ENCODE results near the gene RNPC3. TPM values are rescaled to one million over a fixed set of nuclear protein-coding genes. Genes with fewer than 3 reads are reported as not detected.
"Not testable (repeated sequence)": the region's sequence is repeated elsewhere in the genome, so short reads cannot be mapped to it uniquely, and the experiment has no call there.

RNPC3 gene
- total and polyA plus RNA-seq, 2 experiments from 2014 or later = 13.4 to 38.2 TPM

- not testable (repeated sequence) for H3K4me1 Mint-ChIP-seq; H2AFZ ChIP-seq; H3K36me3 ChIP-seq (ENCODE audit: insufficient read depth); H3K27me3 ChIP-seq (ENCODE audit: insufficient read depth); H3K9me3 Mint-ChIP-seq; H3F3A ChIP-seq (replicated peaks; ENCODE audit: low read depth); H3K4me3 ChIP-seq; H3K36me3 Mint-ChIP-seq (ENCODE audit: low read depth); H3K4me2 ChIP-seq; H3K27ac Mint-ChIP-seq; ATAC-seq; H3K27ac ChIP-seq (ENCODE audit: low read depth); H3K9me2 ChIP-seq (ENCODE audit: insufficient read depth); H3K27me3 Mint-ChIP-seq (ENCODE audit: insufficient read depth, low read depth, poor library complexity); H3K4me3 Mint-ChIP-seq; H3K79me2 ChIP-seq (replicated peaks; ENCODE audit: insufficient read depth); DNase-seq (ENCODE audit: low spot score); H4K20me1 ChIP-seq (replicated peaks; ENCODE audit: insufficient read depth); H3K4me1 ChIP-seq (ENCODE audit: insufficient read depth)
Measured at GRCh38 chr1:103561124-103561523, 35.6 kb downstream of the RNPC3 start.

GRCh38 chr1:103561643-103562395 lies 36.3 kb downstream of the RNPC3 start:
- no peaks in the 10 kb centered on the region for H3K9me3 Mint-ChIP-seq
- Histone ChIP-seq H3K4me2 (no peak overlapping the region), H2AFZ (no peak overlapping the region), H4K20me1 (replicated peaks; ENCODE audit: insufficient read depth) (no peaks in the 10 kb centered on the region; the same call in 1 of the 2 replicates), H3F3A (replicated peaks; ENCODE audit: low read depth) (no peaks in the 10 kb centered on the region), H3K27ac (ENCODE audit: low read depth) (no peak overlapping the region), H3K4me3 (no peak overlapping the region), H3K9me2 (ENCODE audit: insufficient read depth) (no peaks in the 10 kb centered on the region), H3K27me3 (ENCODE audit: insufficient read depth) (no peaks in the 10 kb centered on the region), H3K79me2 (replicated peaks; ENCODE audit: insufficient read depth) (no peaks in the 10 kb centered on the region), H3K36me3 (ENCODE audit: insufficient read depth) (no peaks in the 10 kb centered on the region), H3K4me1 (ENCODE audit: insufficient read depth) (no peaks in the 10 kb centered on the region)
- no peak overlapping the region for H3K27ac Mint-ChIP-seq
- H3K27me3 Mint-ChIP-seq (ENCODE audit: insufficient read depth, low read depth, poor library complexity) = no peaks in the 10 kb centered on the region
- ATAC-seq (no peak), DNase-seq (ENCODE audit: low spot score) (no peak)
- H3K36me3 Mint-ChIP-seq (ENCODE audit: low read depth) = no peaks in the 10 kb centered on the region
- no peak overlapping the region for H3K4me3 Mint-ChIP-seq
- H3K4me1 Mint-ChIP-seq = no peaks in the 10 kb centered on the region
- TF ChIP-seq ZNF331 (CRISPR knock-in tag; IDR thresholded peaks at IDR 0.05; ENCODE audit: low read depth) (no peak), ZNF114 (CRISPR knock-in tag; IDR thresholded peaks at IDR 0.05) (no peak), EZH2 (IDR thresholded peaks at IDR 0.05; ENCODE audit: low read depth, unreplicated experiment) (no peak), ETS1 (IDR thresholded peaks at IDR 0.05) (no peak), REST (IDR thresholded peaks at IDR 0.05; ENCODE audit: unreplicated experiment) (no peak), CREB1 (CRISPR knock-in tag; IDR thresholded peaks at IDR 0.05; ENCODE audit: low read depth) (no peak), ZNF462 (CRISPR knock-in tag; IDR thresholded peaks at IDR 0.05) (no peak), JUNB (IDR thresholded peaks at IDR 0.05; ENCODE audit: unreplicated experiment) (no peak), NANOG (IDR thresholded peaks at IDR 0.05; ENCODE audit: borderline replicate concordance) (no peak), EZH2phosphoT487 (IDR thresholded peaks at IDR 0.05; ENCODE audit: unreplicated experiment) (no peak)
